GM19395 (cell line): ENCODE measurements around the gene MACROD2.

ENCODE experiments used
- ATAC-seq: cut with Tn5 transposase; IDR thresholded peaks from one replicate; pipeline ENCODE4 v1.9.1; 2021; ENCODE audit warnings: mild to moderate bottlenecking, moderate library complexity; ENCODE audit not compliant: unreplicated experiment

MACROD2 gene

GRCh38 chr20:15619341-15619740 lies 1624.0 kb downstream of the MACROD2 start:
- ATAC-seq, result no peak

- ATAC-seq, result no peak
These were observed 1624.5 kb downstream of the MACROD2 start for GRCh38 chr20:15619816-15620215.

- ATAC-seq, result no peak
These were observed 1627.1 kb downstream of the MACROD2 start for GRCh38 chr20:15622368-15622767.

- ATAC-seq, result no peak
These were observed 1627.9 kb downstream of the MACROD2 start for GRCh38 chr20:15623215-15623614.

- ATAC-seq, result no peak
These were observed 1630.7 kb downstream of the MACROD2 start for GRCh38 chr20:15625981-15626380.

GRCh38 chr20:15627089-15627488 lies 1631.8 kb downstream of the MACROD2 start:
- no peak for ATAC-seq

- ATAC-seq, result no peak
These were observed 1632.2 kb downstream of the MACROD2 start for GRCh38 chr20:15627501-15627903.

- no peak for ATAC-seq
These were observed 1633.6 kb downstream of the MACROD2 start for GRCh38 chr20:15628851-15629353.

GRCh38 chr20:15630360-15630759 lies 1635.0 kb downstream of the MACROD2 start:
- no peak for ATAC-seq

GRCh38 chr20:15632680-15633079 lies 1637.4 kb downstream of the MACROD2 start:
- no peak for ATAC-seq

GRCh38 chr20:15634102-15634501 lies 1638.8 kb downstream of the MACROD2 start:
- no peak for ATAC-seq

GRCh38 chr20:15637546-15637945 lies 1642.2 kb downstream of the MACROD2 start:
- no peak for ATAC-seq

- ATAC-seq, result no peak
These were observed 1642.8 kb downstream of the MACROD2 start for GRCh38 chr20:15637950-15638754.

GRCh38 chr20:15638816-15639215 lies 1643.5 kb downstream of the MACROD2 start:
- no peak for ATAC-seq

- no peak for ATAC-seq
These were observed 1644.5 kb downstream of the MACROD2 start for GRCh38 chr20:15639839-15640238.

GRCh38 chr20:15642109-15642508 lies 1646.8 kb downstream of the MACROD2 start:
- no peak for ATAC-seq

- ATAC-seq, result no peak
These were observed 1647.4 kb downstream of the MACROD2 start for GRCh38 chr20:15642676-15643075.

GRCh38 chr20:15643713-15644112 lies 1648.4 kb downstream of the MACROD2 start:
- ATAC-seq, result no peak

- no peak for ATAC-seq
These were observed 1650.5 kb downstream of the MACROD2 start for GRCh38 chr20:15645816-15646215.

- ATAC-seq, result no peak
These were observed 1658.3 kb downstream of the MACROD2 start for GRCh38 chr20:15653396-15654207.

- ATAC-seq, result peak; percentile 99
These were observed 1658.9 kb downstream of the MACROD2 start for GRCh38 chr20:15654208-15654649.
